H1 (cell line): ENCODE data around the gene OSMR. TPM values are rescaled to one million over a fixed set of nuclear protein-coding genes. Genes with fewer than 3 reads are reported as not detected.

Experiments
- CTCF ChIA-PET: fragments of 300-600 bp; sonication (Branson Sonifier 250); formaldehyde crosslinking; loops from one replicate; lab custom pipeline; 2021; ENCODE audit not compliant: partially characterized antibody; lab: Charles Lee
- POLR2A ChIA-PET: fragments of 300-600 bp; sonication (Branson Sonifier 250); formaldehyde crosslinking; loops from one replicate; lab custom pipeline; 2021; ENCODE audit warnings: inconsistent platforms; ENCODE audit not compliant: partially characterized antibody; lab: Charles Lee
- DNase-seq, 2 experiments: peaks; one replicate each; pipeline versions ENCODE4 v3.0.0 to v3.0.0-alpha.2; 2010 to 2022; ENCODE audit warnings: low spot score in 2 of 2, low read depth in 1 of 2, mixed read lengths in 1 of 2
- FAIRE-seq: peaks from 2 replicates; lab custom pipeline; 2011; peaks lifted over from hg19 to GRCh38; lab: Jason Lieb, UNC
- H2AFZ ChIP-seq: 2 replicates; pipeline ENCODE4 v1.8.1; 2012; ENCODE audit warnings: low read length, inconsistent platforms
- H2AK5ac ChIP-seq: 2 replicates; pipeline ENCODE4 v1.6.1; 2013; ENCODE audit warnings: low read depth, low read length
- H2BK120ac ChIP-seq: replicated peaks from 2 replicates; pipeline ENCODE3; 2013; ENCODE audit warnings: low read depth, low read length, inconsistent platforms
- H2BK12ac ChIP-seq: 2 replicates; pipeline ENCODE4 v1.6.1; 2013; ENCODE audit warnings: low read depth, low read length
- H2BK15ac ChIP-seq: 2 replicates; pipeline ENCODE4 v1.6.1; 2013; ENCODE audit warnings: low read length
- H2BK20ac ChIP-seq: 2 replicates; pipeline ENCODE4 v1.6.1; 2013; ENCODE audit warnings: low read length
- H2BK5ac ChIP-seq: 2 replicates; pipeline ENCODE4 v1.6.1; 2013; ENCODE audit warnings: low read depth, low read length
- H3K14ac ChIP-seq: 2 replicates; pipeline ENCODE4 v1.6.1; 2013; ENCODE audit warnings: inconsistent platforms; ENCODE audit not compliant: insufficient read length
- H3K18ac ChIP-seq: 2 replicates; pipeline ENCODE4 v1.6.1; 2013; ENCODE audit warnings: low read length; ENCODE audit errors: extremely low read depth
- H3K23ac ChIP-seq: 2 replicates; pipeline ENCODE4 v1.6.1; 2013; ENCODE audit warnings: inconsistent platforms; ENCODE audit not compliant: insufficient read length
- H3K23me2 ChIP-seq: 2 replicates; pipeline ENCODE4 v1.6.1; 2013; ENCODE audit warnings: low read depth, low read length
- H3K27ac ChIP-seq: 2 replicates; pipeline ENCODE4 v1.6.1; 2011; ENCODE audit warnings: low read depth, low read length, inconsistent platforms
- H3K27me3 ChIP-seq, 4 experiments: replicated peaks in 1 of 4; 1 replicate in 1 of 4; 2 replicates in 3 of 4; pipeline versions ENCODE4 v1.6.1 to v1.8.1; 2011 to 2013; ENCODE audit warnings: low read length in 3 of 4, mild to moderate bottlenecking in 3 of 4, inconsistent platforms in 2 of 4, mixed read lengths in 2 of 4, moderate library complexity in 1 of 4; ENCODE audit not compliant: control insufficient read depth in 3 of 4, insufficient read depth in 3 of 4; ENCODE audit errors: extremely low read depth in 1 of 4
- H3K36me3 ChIP-seq, 4 experiments: 2 replicates each; pipeline versions ENCODE4 v1.6.1 to v1.8.1; 2011 to 2013; ENCODE audit warnings: mild to moderate bottlenecking in 4 of 4, low read length in 3 of 4, moderate library complexity in 2 of 4, control low read depth in 1 of 4, inconsistent platforms in 1 of 4; ENCODE audit not compliant: insufficient read depth in 4 of 4, control insufficient read depth in 2 of 4
- H3K4ac ChIP-seq: replicated peaks from 2 replicates; pipeline ENCODE3; 2013; ENCODE audit warnings: low read length, low read depth, mixed read lengths, inconsistent platforms; ENCODE audit not compliant: insufficient read length
- H3K4me1 ChIP-seq, 4 experiments: replicated peaks in 1 of 4; 1 replicate in 1 of 4; 2 replicates in 3 of 4; pipeline versions ENCODE4 v1.6.1 to v1.8.1; 2011 to 2013; ENCODE audit warnings: low read length in 3 of 4, inconsistent platforms in 2 of 4, mixed read lengths in 1 of 4; ENCODE audit not compliant: insufficient read depth in 4 of 4, control insufficient read depth in 3 of 4
- H3K4me2 ChIP-seq, 2 experiments: 2 replicates each; pipeline versions ENCODE4 v1.6.1 to v1.8.1; 2011 to 2013; ENCODE audit warnings: low read depth in 2 of 2, low read length in 2 of 2, control low read depth in 1 of 2, inconsistent platforms in 1 of 2, mild to moderate bottlenecking in 1 of 2; ENCODE audit not compliant: insufficient read depth in 1 of 2
- H3K4me3 ChIP-seq, 4 experiments: fragments of 200-600, 300-600 bp in 1 of 4; sonication (generic), shearing (Covaris generic), sonication (Bioruptor Twin) in 1 of 4; 2 replicates each; pipeline versions ENCODE4 v1.5.1 to v1.8.1; 2011 to 2016; ENCODE audit warnings: low read length in 4 of 4, low read depth in 3 of 4, control low read depth in 2 of 4, inconsistent platforms in 2 of 4, mild to moderate bottlenecking in 2 of 4, mixed read lengths in 1 of 4, moderate library complexity in 1 of 4; ENCODE audit not compliant: insufficient read depth in 2 of 4; ENCODE audit errors: extremely low read depth in 1 of 4
- H3K56ac ChIP-seq: replicated peaks from 2 replicates; pipeline ENCODE3; 2013; ENCODE audit warnings: low read depth, mild to moderate bottlenecking, mixed read lengths, low read length, inconsistent platforms; ENCODE audit not compliant: insufficient read length
- H3K79me1 ChIP-seq: 2 replicates; pipeline ENCODE4 v1.6.1; 2013; ENCODE audit warnings: low read depth, low read length, control low read depth
- H3K79me2 ChIP-seq, 2 experiments: 2 replicates each; pipeline versions ENCODE4 v1.6.1 to v1.8.1; 2012 to 2013; ENCODE audit warnings: low read length in 2 of 2, mild to moderate bottlenecking in 2 of 2, inconsistent platforms in 1 of 2; ENCODE audit not compliant: insufficient read depth in 2 of 2, control insufficient read depth in 1 of 2
- H3K9ac ChIP-seq, 4 experiments: replicated peaks in 1 of 4; 1 replicate in 1 of 4; 2 replicates in 3 of 4; pipeline versions ENCODE4 v1.6.1 to v1.8.1; 2011 to 2013; ENCODE audit warnings: low read depth in 3 of 4, low read length in 3 of 4, control low read depth in 2 of 4, mild to moderate bottlenecking in 2 of 4, moderate library complexity in 2 of 4, inconsistent platforms in 1 of 4; ENCODE audit errors: extremely low read depth in 1 of 4
- H3K9me3 ChIP-seq, 2 experiments: 2 replicates each; pipeline versions ENCODE4 v1.6.1 to v1.8.1; 2012 to 2013; ENCODE audit warnings: mild to moderate bottlenecking in 2 of 2, moderate library complexity in 2 of 2, control low read depth in 1 of 2, inconsistent platforms in 1 of 2, low read depth in 1 of 2, low read length in 1 of 2, mixed read lengths in 1 of 2; ENCODE audit not compliant: insufficient read depth in 2 of 2
- H4K20me1 ChIP-seq, 2 experiments: replicated peaks in 1 of 2; 2 replicates each; pipeline versions ENCODE3 to v1.8.1; 2011 to 2013; ENCODE audit warnings: inconsistent platforms in 2 of 2, low read length in 2 of 2, mild to moderate bottlenecking in 1 of 2; ENCODE audit not compliant: insufficient read depth in 2 of 2, control insufficient read depth in 1 of 2
- H4K5ac ChIP-seq: 2 replicates; pipeline ENCODE4 v1.6.1; 2013; ENCODE audit warnings: low read length, low read depth, mixed read lengths, inconsistent platforms; ENCODE audit not compliant: insufficient read length
- H4K8ac ChIP-seq: 2 replicates; pipeline ENCODE4 v1.8.0; 2013; ENCODE audit warnings: mild to moderate bottlenecking, moderate library complexity, low read length, inconsistent platforms; ENCODE audit not compliant: insufficient read depth; ENCODE audit errors: extremely low read depth
- H4K91ac ChIP-seq: replicated peaks from 2 replicates; pipeline ENCODE3; 2013; ENCODE audit warnings: low read length, mixed read lengths, inconsistent platforms; ENCODE audit not compliant: insufficient read length
- EP300 ChIP-seq, 2 experiments: IDR thresholded peaks; 1 replicate in 1 of 2; 2 replicates in 1 of 2; pipeline ENCODE4 v1.6.1; 2011 to 2012; ENCODE audit warnings: low read depth in 2 of 2, low read length in 2 of 2, mild to moderate bottlenecking in 2 of 2, borderline replicate concordance in 1 of 2, inconsistent platforms in 1 of 2, moderate library complexity in 1 of 2
- WGBS, 2 experiments: shearing (Covaris generic) in 1 of 2; methylation state at CpG; one replicate each; pipeline versions ENCODE4 v1.1.6 to v1.1.7; 2013 to 2015; ENCODE audit warnings: low lambda C conversion rate in 2 of 2, mixed read lengths in 2 of 2, inconsistent platforms in 1 of 2, low coverage in 1 of 2, missing lambda C conversion rate in 1 of 2; ENCODE audit not compliant: insufficient replicate concordance in 2 of 2, insufficient coverage in 1 of 2, insufficient read length in 1 of 2; ENCODE audit errors: extremely low coverage in 1 of 2, missing lambda C conversion rate in 1 of 2; 5-methylcytosine and 5-hydroxymethylcytosine counted together
- polyA plus RNA-seq, 7 experiments: library from polyadenylated mRNA; depleted of rRNA in 3 of 7; stranded (reverse) in 5 of 7; unstranded in 2 of 7; fragments of >200 nt in 5 of 7; fragments of 200-250 nt in 2 of 7; gene quantifications; 1 replicate in 5 of 7; 2 replicates in 1 of 7; 4 replicates in 1 of 7; pipeline versions ENCODE4 v1.2.1 to v1.2.3, GENCODE V29; 2011 to 2013; ENCODE audit warnings: missing spikeins in 2 of 7, mixed read lengths in 2 of 7
- total RNA-seq: library from RNA; stranded (reverse); fragmentation: NEBNext Ultra II Directional; extraction: Animal tissue kit (Norgen Biotek cat#: 25700); gene quantifications from 2 replicates; pipeline ENCODE4 v1.2.1, GENCODE V29; 2021
- TF ChIP-seq, protein P1 (sequence below): IDR thresholded peaks from 2 replicates; pipeline ENCODE4 v1.6.1; 2012; ENCODE audit warnings: inconsistent platforms

The OSMR gene
- total and polyA plus RNA-seq, 2 of the 8 experiments (the other 6 are each of a cell fraction or from before 2014, with no cell fraction given) = 2.3 to 2.6 TPM

- Histone ChIP-seq H4K91ac (no peak overlapping the region), H3K27me3 (no peaks in the 10 kb centered on the region), H4K8ac (no peak overlapping the region), H2AK5ac (no peak overlapping the region), H3K36me3 (no peaks in the 10 kb centered on the region), H2AFZ (no peak overlapping the region), H4K5ac (no peak overlapping the region), H3K27ac (no peak overlapping the region), H2BK12ac (no peak overlapping the region), H3K4ac (no peak overlapping the region), H3K79me2 (no peaks in the 10 kb centered on the region), H3K79me1 (no peaks in the 10 kb centered on the region), H3K18ac (no peak overlapping the region), H2BK15ac (no peak overlapping the region), H3K4me1 (no peaks in the 10 kb centered on the region), H2BK5ac (no peak overlapping the region), H3K4me2 (no peak overlapping the region), H3K9me3 (no peaks in the 10 kb centered on the region), H2BK20ac (no peak overlapping the region), H3K56ac (no peak overlapping the region), H2BK120ac (no peak overlapping the region), H3K9ac (no peak overlapping the region), H3K4me3 (no peak overlapping the region), H4K20me1 (no peaks in the 10 kb centered on the region), H3K14ac (no peak overlapping the region), H3K23me2 (no peaks in the 10 kb centered on the region; the same call in 1 of the 2 replicates), H3K23ac (no peak overlapping the region)
- ChIA-PET POLR2A (no interaction called here), CTCF (interaction anchor here (1.0 kb wide), 1 partner anchor 28 kb away, joined by 3 read pairs; no protein-coding TSS in a partner anchor)
- 96% methylated on average over 7 of the region's 7 CpGs; no CpG with 5 or more reads in 1 of the 2 experiments for WGBS, 2 experiments
- FAIRE-seq (no peak), DNase-seq (no peak)
- TF ChIP-seq, protein P1, sequence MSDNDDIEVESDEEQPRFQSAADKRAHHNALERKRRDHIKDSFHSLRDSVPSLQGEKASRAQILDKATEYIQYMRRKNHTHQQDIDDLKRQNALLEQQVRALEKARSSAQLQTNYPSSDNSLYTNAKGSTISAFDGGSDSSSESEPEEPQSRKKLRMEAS = no peak
- no peak for TF ChIP-seq EP300 (IDR thresholded peaks at IDR 0.05; ENCODE audit: borderline replicate concordance in 1 of 2, low read depth in 2 of 2, low read length in 2 of 2)
Measured at GRCh38 chr5:38854907-38855306, 9.1 kb downstream of the OSMR start.
